Parathyroid adenoma (tissue), 2 donors: Measurements from ENCODE around the gene STK11.

Source experiments
- H2AFZ ChIP-seq: fragments of 300-600 bp; sonication (generic); one replicate; pipeline ENCODE4 v1.7.0; 2017; ENCODE audit warnings: antibody characterized with exemption, mild to moderate bottlenecking
- H3K27ac ChIP-seq: fragments of 300-600 bp; sonication (generic); one replicate; pipeline ENCODE4 v1.7.0; 2017
- H3K27me3 ChIP-seq: fragments of 300-600 bp; sonication (generic); one replicate; pipeline ENCODE4 v1.7.0; 2017; ENCODE audit warnings: low read length; ENCODE audit not compliant: control insufficient read depth, insufficient read depth
- H3K36me3 ChIP-seq: fragments of 300-600 bp; sonication (generic); one replicate; pipeline ENCODE4 v1.7.0; 2017; ENCODE audit warnings: low read length; ENCODE audit not compliant: control insufficient read depth, insufficient read depth
- H3K4me1 ChIP-seq: fragments of 300-600 bp; sonication (generic); one replicate; pipeline ENCODE4 v1.7.0; 2017; ENCODE audit warnings: control low read depth
- H3K4me2 ChIP-seq: fragments of 300-600 bp; sonication (generic); one replicate; pipeline ENCODE4 v1.7.0; 2017; ENCODE audit warnings: low read length
- H3K4me3 ChIP-seq: fragments of 300-600 bp; sonication (generic); one replicate; pipeline ENCODE4 v1.7.0; 2017; ENCODE audit warnings: low read depth, low read length
- H3K79me2 ChIP-seq: fragments of 300-600 bp; sonication (generic); one replicate; pipeline ENCODE4 v1.7.0; 2017; ENCODE audit warnings: control low read depth
- H3K9ac ChIP-seq: fragments of 300-600 bp; sonication (generic); one replicate; pipeline ENCODE4 v1.7.0; 2017; ENCODE audit warnings: mild to moderate bottlenecking
- H3K9me3 ChIP-seq: fragments of 300-600 bp; sonication (generic); one replicate; pipeline ENCODE4 v1.7.0; 2017; ENCODE audit warnings: low read length; ENCODE audit not compliant: control insufficient read depth
- CTCF ChIP-seq: fragments of 300-600 bp; sonication (generic); IDR thresholded peaks from one replicate; pipeline ENCODE4 v1.7.0; 2017; ENCODE audit warnings: antibody characterized with exemption, mild to moderate bottlenecking
- donor health status: primary hyperparathyroidism.

The STK11 gene

GRCh38 chr19:1213391-1214286 lies 8.1 kb downstream of the STK11 start:
- H3K36me3 ChIP-seq = no peaks in the 10 kb centered on the region
- H3K9me3 ChIP-seq = no peaks in the 10 kb centered on the region
- no peak overlapping the region for H3K4me3 ChIP-seq
- peak overlapping the region; percentile 42 for H3K4me2 ChIP-seq
- H3K27ac ChIP-seq = peak overlapping the region; percentile 88
- peaks cover 81% of the 10 kb centered on the region for H3K79me2 ChIP-seq
- H3K4me1 ChIP-seq = peaks cover 17% of the 10 kb centered on the region
- no peak overlapping the region for H2AFZ ChIP-seq
- H3K27me3 ChIP-seq = no peaks in the 10 kb centered on the region
- no peak for TF ChIP-seq CTCF
- H3K9ac ChIP-seq = no peak overlapping the region

GRCh38 chr19:1214299-1214861 lies 8.8 kb downstream of the STK11 start:
- H3K4me1 ChIP-seq = peaks cover 17% of the 10 kb centered on the region
- H3K27me3 ChIP-seq = no peaks in the 10 kb centered on the region
- no peaks in the 10 kb centered on the region for H3K9me3 ChIP-seq
- H3K9ac ChIP-seq = no peak overlapping the region
- H3K36me3 ChIP-seq = no peaks in the 10 kb centered on the region
- H2AFZ ChIP-seq = no peak overlapping the region
- no peak for TF ChIP-seq CTCF
- no peak overlapping the region for H3K4me3 ChIP-seq
- H3K27ac ChIP-seq = peak overlapping the region; percentile 88
- H3K4me2 ChIP-seq = peak overlapping the region; percentile 42
- H3K79me2 ChIP-seq = peaks cover 79% of the 10 kb centered on the region

- Histone ChIP-seq H3K9ac (peak overlapping the region; percentile 46), H3K79me2 (peaks cover 77% of the 10 kb centered on the region), H3K4me2 (peak overlapping the region; percentile 42), H3K36me3 (no peaks in the 10 kb centered on the region), H3K27me3 (no peaks in the 10 kb centered on the region), H2AFZ (peak overlapping the region; percentile 60), H3K9me3 (no peaks in the 10 kb centered on the region), H3K4me3 (peak overlapping the region; percentile 31), H3K4me1 (peaks cover 17% of the 10 kb centered on the region), H3K27ac (peak overlapping the region; percentile 88)
- TF ChIP-seq CTCF = no peak
Measured at GRCh38 chr19:1214862-1215731, 9.5 kb downstream of the STK11 start.

- Histone ChIP-seq H3K9ac (no peak overlapping the region), H2AFZ (no peak overlapping the region), H3K27me3 (no peaks in the 10 kb centered on the region), H3K4me2 (no peak overlapping the region), H3K4me3 (no peak overlapping the region), H3K9me3 (no peaks in the 10 kb centered on the region), H3K36me3 (no peaks in the 10 kb centered on the region), H3K4me1 (peaks cover 17% of the 10 kb centered on the region), H3K27ac (no peak overlapping the region), H3K79me2 (peaks cover 77% of the 10 kb centered on the region)
- no peak for TF ChIP-seq CTCF
Measured at GRCh38 chr19:1216756-1217155, 11.2 kb downstream of the STK11 start.
